ENCODE measurements around the gene RAPGEF4. TPM values are rescaled to one million over a fixed set of nuclear protein-coding genes. Genes with fewer than 3 reads are reported as not detected.
A peak's percentile ranks its signal among the peaks of the same experiment; 100 is the strongest.

RAPGEF4 gene
- polyA plus RNA-seq, 12 donors: 2.1 to 16.7 (median 3.8) TPM; not detected in 1

GRCh38 chr2:173059971-173060461, 324.4 kb downstream of the RAPGEF4 start:
- no peak for DNase-seq

GRCh38 chr2:173062801-173063200, 327.2 kb downstream of the RAPGEF4 start:
- no peak for DNase-seq

- no peak for DNase-seq
Measured at GRCh38 chr2:173064151-173064805, 328.6 kb downstream of the RAPGEF4 start.

- DNase-seq: no peak
Measured at GRCh38 chr2:173066887-173067676, 331.4 kb downstream of the RAPGEF4 start.

GRCh38 chr2:173075056-173075780, 339.6 kb downstream of the RAPGEF4 start:
- no peak for DNase-seq

GRCh38 chr2:173075781-173076580, 340.3 kb downstream of the RAPGEF4 start, which contains the start of gene MAP3K20:
Gene MAP3K20, plus strand, starts transcription at chr2:173075846. Its CDS starts 15,186 bp downstream, at chr2:173091032.
- peak; percentile 76 for DNase-seq

- peak; percentile 76 for DNase-seq
Measured at GRCh38 chr2:173076581-173077345, 341.1 kb downstream of the RAPGEF4 start.

- peak; percentile 25 for DNase-seq
Measured at GRCh38 chr2:173077506-173078177, 342.0 kb downstream of the RAPGEF4 start.

GRCh38 chr2:173079141-173079540, 343.5 kb downstream of the RAPGEF4 start:
- DNase-seq: no peak

GRCh38 chr2:173079973-173080860, 344.6 kb downstream of the RAPGEF4 start:
- DNase-seq: no peak

- DNase-seq: no peak
Measured at GRCh38 chr2:173086518-173087213, 351.0 kb downstream of the RAPGEF4 start.

GRCh38 chr2:173087214-173087581, 351.6 kb downstream of the RAPGEF4 start:
- no peak for DNase-seq

- DNase-seq: no peak
Measured at GRCh38 chr2:173087793-173088496, 352.3 kb downstream of the RAPGEF4 start.

- peak; percentile 49 for DNase-seq
Measured at GRCh38 chr2:173090276-173090877, 354.7 kb downstream of the RAPGEF4 start.

GRCh38 chr2:173090973-173091660, 355.5 kb downstream of the RAPGEF4 start:
- peak; percentile 34 for DNase-seq

- no peak for DNase-seq
Measured at GRCh38 chr2:173091910-173092309, 356.3 kb downstream of the RAPGEF4 start.

Measured in muscle of arm (tissue), 12 donors.